ENCODE data around the gene NBEAL2. TPM values are rescaled to one million over a fixed set of nuclear protein-coding genes. Genes with fewer than 3 reads are reported as not detected.

Gene NBEAL2, protein sequence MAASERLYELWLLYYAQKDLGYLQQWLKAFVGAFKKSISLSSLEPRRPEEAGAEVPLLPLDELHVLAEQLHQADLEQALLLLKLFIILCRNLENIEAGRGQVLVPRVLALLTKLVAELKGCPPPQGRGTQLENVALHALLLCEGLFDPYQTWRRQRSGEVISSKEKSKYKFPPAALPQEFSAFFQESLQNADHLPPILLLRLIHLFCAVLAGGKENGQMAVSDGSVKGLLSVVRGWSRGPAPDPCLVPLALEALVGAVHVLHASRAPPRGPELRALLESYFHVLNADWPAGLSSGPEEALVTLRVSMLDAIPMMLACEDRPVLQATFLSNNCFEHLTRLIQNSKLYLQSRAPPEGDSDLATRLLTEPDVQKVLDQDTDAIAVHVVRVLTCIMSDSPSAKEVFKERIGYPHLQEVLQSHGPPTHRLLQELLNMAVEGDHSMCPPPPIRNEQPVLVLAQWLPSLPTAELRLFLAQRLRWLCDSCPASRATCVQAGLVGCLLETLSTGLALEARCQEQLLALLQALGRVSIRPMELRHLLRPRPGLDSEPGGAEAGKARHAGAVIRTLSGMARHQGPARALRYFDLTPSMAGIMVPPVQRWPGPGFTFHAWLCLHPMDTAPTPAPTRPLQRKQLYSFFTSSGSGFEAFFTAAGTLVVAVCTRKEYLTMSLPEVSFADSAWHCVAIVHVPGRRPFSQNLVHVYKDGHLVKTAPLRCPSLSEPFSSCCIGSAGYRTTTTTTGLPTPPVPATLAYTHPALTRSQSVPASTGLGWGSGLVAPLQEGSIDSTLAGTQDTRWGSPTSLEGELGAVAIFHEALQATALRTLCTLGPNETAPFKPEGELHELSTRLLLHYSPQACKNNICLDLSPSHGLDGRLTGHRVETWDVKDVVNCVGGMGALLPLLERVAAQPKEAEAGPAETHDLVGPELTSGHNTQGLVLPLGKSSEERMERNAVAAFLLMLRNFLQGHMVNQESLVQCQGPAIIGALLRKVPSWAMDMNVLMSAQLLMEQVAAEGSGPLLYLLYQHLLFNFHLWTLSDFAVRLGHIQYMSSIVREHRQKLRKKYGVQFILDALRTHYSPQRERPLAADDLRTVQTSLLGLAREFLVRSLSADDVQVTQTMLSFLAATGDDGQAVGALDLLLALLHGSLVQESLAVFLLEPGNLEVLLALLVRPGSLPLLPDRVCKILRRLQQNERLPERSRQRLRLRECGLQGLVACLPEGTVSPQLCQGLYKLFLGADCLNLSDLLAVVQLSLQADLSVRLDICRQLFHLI (N-terminal part only)
- total RNA-seq (ENCODE audit: unreplicated experiment) = 202 TPM
- long read RNA-seq, partial matches to known transcripts = 7 of 9 reads
- long read RNA-seq, other reads (novel, unspliced or antisense) = 2 of 9 reads

DNA sequence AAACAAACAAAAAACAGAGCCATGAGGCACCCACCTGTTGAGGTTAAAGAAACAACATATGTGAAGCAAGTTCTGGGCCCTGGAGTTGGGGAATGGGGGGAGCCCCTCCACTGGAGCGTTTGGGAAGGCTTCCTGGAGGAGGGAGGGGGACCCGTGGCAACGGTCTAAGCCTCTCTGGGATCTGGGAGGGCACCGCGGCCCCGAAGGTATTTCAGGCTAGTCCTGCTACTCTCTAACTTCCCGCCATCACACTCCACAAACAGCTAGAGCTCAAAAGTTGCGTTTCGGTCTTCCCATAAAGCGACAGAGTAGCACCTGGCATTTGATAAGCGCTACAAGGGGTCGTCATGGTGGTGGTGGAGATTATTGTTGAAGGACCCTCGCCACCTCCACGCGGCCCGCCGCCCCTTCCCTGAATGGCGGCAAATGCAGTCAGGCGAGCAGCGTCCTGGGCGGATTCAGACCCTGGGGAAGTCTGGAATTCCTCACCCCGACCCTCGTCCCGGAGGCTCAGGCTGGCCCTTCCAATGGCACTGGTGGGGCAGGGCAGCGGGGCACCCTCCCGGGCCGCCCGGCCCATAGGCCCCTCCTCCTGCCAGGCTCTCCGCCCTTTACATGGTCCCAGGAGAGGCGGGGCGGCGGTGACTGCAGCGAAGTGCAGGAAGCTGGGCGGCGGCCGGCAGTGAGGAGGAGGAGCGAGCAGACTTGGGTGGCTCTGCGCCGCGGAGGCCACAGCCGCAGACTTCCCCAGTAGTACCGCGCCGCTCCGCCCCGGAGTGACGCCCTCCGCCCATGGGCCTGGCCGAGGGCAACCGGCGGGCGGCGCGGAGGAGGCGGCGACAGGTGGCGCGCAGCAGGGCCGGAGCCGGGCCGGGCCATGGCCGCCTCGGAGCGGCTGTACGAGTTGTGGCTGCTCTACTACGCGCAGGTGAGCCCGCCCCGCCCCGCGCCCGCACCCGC, at the start of gene NBEAL2:
Gene NBEAL2 (plus strand): TSS at position 682 of the 960 bp plus-strand sequence. CDS start 196 bp downstream, at position 878.
- H3K4me1 Mint-ChIP-seq (ENCODE audit: unreplicated experiment) = peaks cover 46% of the 10 kb centered on the region
- peak within 1 kb of the TSS; percentile 84 for H3K27ac Mint-ChIP-seq (ENCODE audit: unreplicated experiment)
- H3K4me3 Mint-ChIP-seq (ENCODE audit: unreplicated experiment) = peak within 1 kb of the TSS; percentile 91
- H3K9me3 Mint-ChIP-seq (ENCODE audit: unreplicated experiment) = no peaks in the 10 kb centered on the region
- TF ChIP-seq, protein P1, sequence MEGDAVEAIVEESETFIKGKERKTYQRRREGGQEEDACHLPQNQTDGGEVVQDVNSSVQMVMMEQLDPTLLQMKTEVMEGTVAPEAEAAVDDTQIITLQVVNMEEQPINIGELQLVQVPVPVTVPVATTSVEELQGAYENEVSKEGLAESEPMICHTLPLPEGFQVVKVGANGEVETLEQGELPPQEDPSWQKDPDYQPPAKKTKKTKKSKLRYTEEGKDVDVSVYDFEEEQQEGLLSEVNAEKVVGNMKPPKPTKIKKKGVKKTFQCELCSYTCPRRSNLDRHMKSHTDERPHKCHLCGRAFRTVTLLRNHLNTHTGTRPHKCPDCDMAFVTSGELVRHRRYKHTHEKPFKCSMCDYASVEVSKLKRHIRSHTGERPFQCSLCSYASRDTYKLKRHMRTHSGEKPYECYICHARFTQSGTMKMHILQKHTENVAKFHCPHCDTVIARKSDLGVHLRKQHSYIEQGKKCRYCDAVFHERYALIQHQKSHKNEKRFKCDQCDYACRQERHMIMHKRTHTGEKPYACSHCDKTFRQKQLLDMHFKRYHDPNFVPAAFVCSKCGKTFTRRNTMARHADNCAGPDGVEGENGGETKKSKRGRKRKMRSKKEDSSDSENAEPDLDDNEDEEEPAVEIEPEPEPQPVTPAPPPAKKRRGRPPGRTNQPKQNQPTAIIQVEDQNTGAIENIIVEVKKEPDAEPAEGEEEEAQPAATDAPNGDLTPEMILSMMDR (IDR thresholded peaks at IDR 0.05; ENCODE audit: unreplicated experiment) = no peak
- peaks cover 21% of the 10 kb centered on the region for H3K27me3 Mint-ChIP-seq (ENCODE audit: unreplicated experiment)
- H3K36me3 Mint-ChIP-seq (ENCODE audit: low read depth, unreplicated experiment) = no peaks in the 10 kb centered on the region
- DNase-seq (ENCODE audit: low spot score) = peak; percentile 92

- Mint-ChIP-seq H3K4me1 (ENCODE audit: unreplicated experiment) (peaks cover 43% of the 10 kb centered on the region), H3K27me3 (ENCODE audit: unreplicated experiment) (no peaks in the 10 kb centered on the region), H3K27ac (ENCODE audit: unreplicated experiment) (no peak overlapping the region), H3K36me3 (ENCODE audit: low read depth, unreplicated experiment) (peaks cover 14% of the 10 kb centered on the region), H3K9me3 (ENCODE audit: unreplicated experiment) (no peaks in the 10 kb centered on the region), H3K4me3 (ENCODE audit: unreplicated experiment) (no peak overlapping the region)
- TF ChIP-seq, protein P1 (IDR thresholded peaks at IDR 0.05; ENCODE audit: unreplicated experiment) = no peak
- DNase-seq (ENCODE audit: low spot score) = no peak
Observed at GRCh38 chr3:46930166-46930944, 49.1 kb upstream of the NBEAL2 start.

- no peak for DNase-seq (ENCODE audit: low spot score)
- TF ChIP-seq, protein P1 (IDR thresholded peaks at IDR 0.05; ENCODE audit: unreplicated experiment) = no peak
- Mint-ChIP-seq H3K27ac (ENCODE audit: unreplicated experiment) (no peak overlapping the region), H3K36me3 (ENCODE audit: low read depth, unreplicated experiment) (peaks cover 15% of the 10 kb centered on the region), H3K4me1 (ENCODE audit: unreplicated experiment) (peaks cover 45% of the 10 kb centered on the region), H3K9me3 (ENCODE audit: unreplicated experiment) (no peaks in the 10 kb centered on the region), H3K4me3 (ENCODE audit: unreplicated experiment) (no peak overlapping the region), H3K27me3 (ENCODE audit: unreplicated experiment) (no peaks in the 10 kb centered on the region)
Observed at GRCh38 chr3:46930945-46931403, 48.5 kb upstream of the NBEAL2 start.
